Mesendoderm (in vitro differentiated cells): ENCODE measurements around the gene GOLGA8B.
"Not testable (repeated sequence)": the region's sequence is repeated elsewhere in the genome, so short reads cannot be mapped to it uniquely, and the experiment has no call there.

Experiments used
- DNase-seq: peaks from one replicate; pipeline ENCODE4 v3.0.0; 2013
- H2AK5ac ChIP-seq: 2 replicates; pipeline ENCODE4 v1.6.1; 2013; ENCODE audit warnings: low read length, inconsistent platforms
- H2BK120ac ChIP-seq: 2 replicates; pipeline ENCODE4 v1.6.1; 2013; ENCODE audit warnings: low read depth, mild to moderate bottlenecking, low read length, moderate library complexity, mixed read lengths
- H2BK15ac ChIP-seq: replicated peaks from 2 replicates; pipeline ENCODE4 v1.6.1; 2013; ENCODE audit warnings: low read depth, mild to moderate bottlenecking, moderate library complexity
- H2BK5ac ChIP-seq: 2 replicates; pipeline ENCODE4 v1.6.1; 2013; ENCODE audit warnings: low read length, inconsistent platforms
- H3K18ac ChIP-seq: 2 replicates; pipeline ENCODE4 v1.6.1; 2013; ENCODE audit warnings: mild to moderate bottlenecking, low read length, mixed read lengths
- H3K23ac ChIP-seq: one replicate; pipeline ENCODE4 v1.6.1; 2013; ENCODE audit warnings: low read length
- H3K27ac ChIP-seq: 2 replicates; pipeline ENCODE4 v1.5.1; 2013; ENCODE audit warnings: low read depth, mild to moderate bottlenecking, inconsistent platforms, low read length, moderate library complexity
- H3K27me3 ChIP-seq: 2 replicates; pipeline ENCODE4 v1.6.1; 2013; ENCODE audit warnings: low read length, control low read depth, mild to moderate bottlenecking, inconsistent platforms; ENCODE audit not compliant: insufficient read depth, poor library complexity
- H3K36me3 ChIP-seq: 2 replicates; pipeline ENCODE4 v1.6.1; 2013; ENCODE audit warnings: low read length, inconsistent platforms; ENCODE audit not compliant: control insufficient read depth, insufficient read depth
- H3K4ac ChIP-seq: one replicate; pipeline ENCODE4 v1.6.1; 2013; ENCODE audit warnings: low read depth, mild to moderate bottlenecking, low read length, moderate library complexity
- H3K4me1 ChIP-seq: 2 replicates; pipeline ENCODE4 v1.6.1; 2013; ENCODE audit warnings: low read depth, low read length, inconsistent platforms; ENCODE audit not compliant: control insufficient read depth
- H3K4me2 ChIP-seq: 2 replicates; pipeline ENCODE4 v1.6.1; 2013; ENCODE audit warnings: low read length
- H3K4me3 ChIP-seq: 2 replicates; pipeline ENCODE4 v1.5.1; 2013; ENCODE audit warnings: mild to moderate bottlenecking, low read length
- H3K56ac ChIP-seq: one replicate; pipeline ENCODE4 v1.6.1; 2013; ENCODE audit warnings: low read length
- H3K79me1 ChIP-seq: 2 replicates; pipeline ENCODE4 v1.6.1; 2013; ENCODE audit warnings: low read length, inconsistent platforms
- H3K79me2 ChIP-seq: 2 replicates; pipeline ENCODE4 v1.6.1; 2013; ENCODE audit warnings: mild to moderate bottlenecking, low read length; ENCODE audit not compliant: control insufficient read depth, insufficient read depth
- H3K9ac ChIP-seq: 2 replicates; pipeline ENCODE4 v1.6.1; 2013; ENCODE audit warnings: low read length, inconsistent platforms
- H4K5ac ChIP-seq: one replicate; pipeline ENCODE4 v1.6.1; 2013; ENCODE audit warnings: low read length
- H4K8ac ChIP-seq: one replicate; pipeline ENCODE4 v1.6.1; 2013; ENCODE audit warnings: low read depth, mild to moderate bottlenecking, control low read depth, low read length, moderate library complexity
- WGBS: extraction: QIAGEN DNeasy Blood & Tissue Kit; methylation state at CpG from one replicate; pipeline ENCODE4 v1.1.7; 2013; ENCODE audit warnings: low lambda C conversion rate, missing lambda C conversion rate; ENCODE audit not compliant: insufficient coverage; ENCODE audit errors: extremely low coverage; 5-methylcytosine and 5-hydroxymethylcytosine counted together

GOLGA8B gene

DNA sequence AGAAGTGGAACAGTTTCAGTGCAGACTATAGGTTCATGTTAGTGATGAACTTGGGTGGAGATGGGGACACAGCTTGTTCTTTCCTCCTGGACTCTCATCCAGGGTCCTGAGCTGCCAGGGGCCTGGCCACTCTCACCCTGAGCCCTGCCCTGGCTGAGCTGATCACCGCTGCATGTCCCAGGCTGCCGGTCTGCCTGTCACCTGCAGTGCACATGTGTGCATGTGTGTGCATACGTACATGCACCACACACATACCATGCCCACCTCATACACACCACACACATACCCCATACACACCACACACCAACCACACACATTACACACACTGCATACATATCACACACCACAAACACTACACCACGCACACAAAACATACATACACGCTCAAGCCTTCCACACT lies 29.3 kb downstream of the GOLGA8B start:
- H3K56ac ChIP-seq, H3K23ac ChIP-seq, H4K8ac ChIP-seq, H3K27ac ChIP-seq, H3K4me1 ChIP-seq, H3K4ac ChIP-seq, H3K36me3 ChIP-seq, DNase-seq, H2BK120ac ChIP-seq, H3K4me2 ChIP-seq, H3K9ac ChIP-seq, H3K18ac ChIP-seq, H2BK5ac ChIP-seq, H3K27me3 ChIP-seq, H3K79me2 ChIP-seq, H2AK5ac ChIP-seq, H3K4me3 ChIP-seq, H4K5ac ChIP-seq, H2BK15ac ChIP-seq, H3K79me1 ChIP-seq: not testable (repeated sequence)
- no CpG with 5 or more reads among the region's 5 CpGs for WGBS

DNA sequence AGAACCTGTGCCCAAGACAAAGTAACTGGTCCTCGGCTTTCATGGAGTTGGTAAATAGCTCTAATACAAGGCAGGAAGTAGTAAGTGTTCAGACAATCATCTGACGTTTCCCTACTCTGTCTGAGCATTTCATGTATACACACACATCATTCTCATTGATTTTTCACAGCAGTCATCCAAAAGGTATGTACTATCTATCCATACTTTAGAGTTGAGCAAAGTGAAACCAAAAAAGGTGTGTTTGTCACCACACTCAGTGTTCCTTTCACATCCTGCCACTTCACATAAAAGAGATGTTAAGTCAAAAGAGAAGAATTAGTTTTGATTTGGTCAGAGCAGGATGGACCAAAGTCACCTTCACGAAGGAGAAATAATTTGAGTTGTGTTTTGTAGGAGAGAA lies 33.3 kb downstream of the GOLGA8B start:
- H3K36me3 ChIP-seq, H4K5ac ChIP-seq, H3K27ac ChIP-seq, H3K4me1 ChIP-seq, H3K27me3 ChIP-seq, H3K79me1 ChIP-seq, H2AK5ac ChIP-seq, H3K4me3 ChIP-seq, H3K56ac ChIP-seq, H2BK120ac ChIP-seq, DNase-seq, H3K4ac ChIP-seq, H2BK15ac ChIP-seq, H3K9ac ChIP-seq, H3K4me2 ChIP-seq, H3K23ac ChIP-seq, H3K79me2 ChIP-seq, H4K8ac ChIP-seq, H2BK5ac ChIP-seq, H3K18ac ChIP-seq: not testable (repeated sequence)
- no CpG with 5 or more reads among the region's 3 CpGs for WGBS

DNA sequence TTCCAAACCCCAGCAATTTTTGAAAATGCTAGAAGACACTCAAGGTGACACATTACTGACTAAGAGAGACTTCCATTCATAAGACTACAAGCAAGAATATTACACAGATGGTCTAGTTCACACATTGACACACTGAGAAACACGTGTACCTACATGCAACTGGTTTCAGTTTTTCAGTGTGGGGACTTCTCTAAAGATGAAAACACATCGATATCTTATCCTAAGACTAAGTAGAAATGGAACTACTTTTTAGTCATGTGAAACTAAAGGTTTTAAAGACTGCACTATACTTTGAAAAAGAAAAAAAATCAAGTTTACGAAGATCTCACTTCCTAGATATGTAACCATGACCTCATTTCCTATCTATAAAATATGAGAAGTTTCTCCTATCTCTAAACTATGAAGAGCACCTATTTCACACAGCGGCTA lies 34.1 kb downstream of the GOLGA8B start:
- not testable (repeated sequence) for H3K27ac ChIP-seq, H3K4me3 ChIP-seq, H3K56ac ChIP-seq, H3K27me3 ChIP-seq, H2AK5ac ChIP-seq, H3K79me1 ChIP-seq, DNase-seq, H3K4me2 ChIP-seq, H3K36me3 ChIP-seq, H3K9ac ChIP-seq, H3K23ac ChIP-seq, H3K4me1 ChIP-seq, H4K8ac ChIP-seq, H3K4ac ChIP-seq, H4K5ac ChIP-seq, H2BK15ac ChIP-seq, H2BK5ac ChIP-seq, H3K18ac ChIP-seq, H2BK120ac ChIP-seq, H3K79me2 ChIP-seq
- no CpG with 5 or more reads among the region's 4 CpGs for whole genome bisulfite sequencing

DNA sequence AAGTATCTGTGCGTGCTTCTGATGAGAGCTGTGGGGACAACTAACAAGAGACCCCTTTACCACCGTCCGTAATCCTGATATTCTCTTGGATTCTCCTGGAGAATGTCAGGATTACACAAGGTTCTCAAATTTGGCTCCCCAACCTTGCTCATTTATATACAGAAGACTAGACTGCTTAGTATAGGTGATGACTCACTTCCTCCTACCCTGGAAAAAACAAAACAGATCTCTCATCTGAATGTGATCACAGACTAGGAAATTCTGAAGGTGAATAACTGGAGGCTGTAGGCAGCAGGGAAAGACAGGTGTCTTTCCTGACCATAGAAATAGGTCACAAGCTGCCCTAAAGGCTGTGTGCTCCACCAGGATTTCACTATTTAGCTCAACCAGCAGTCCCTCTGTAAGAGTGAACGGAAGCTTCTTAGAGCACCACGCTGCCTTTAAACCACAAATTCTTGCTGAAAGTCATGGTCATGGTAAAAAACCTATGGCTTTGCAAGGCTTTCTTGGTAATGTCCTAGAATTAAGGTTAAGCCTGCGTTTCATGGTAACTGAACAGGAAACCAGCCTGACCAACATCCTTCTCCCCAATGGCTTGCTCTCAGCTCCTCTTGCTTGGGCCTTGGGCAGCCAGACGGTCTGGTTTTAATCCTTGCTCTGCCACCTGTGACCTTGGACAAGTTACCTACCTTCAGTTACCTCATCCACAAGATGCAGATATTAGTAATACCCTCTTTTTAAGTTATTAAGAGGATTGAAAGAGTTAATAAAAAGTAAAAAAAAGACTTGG lies 39.4 kb downstream of the GOLGA8B start:
- H2BK120ac ChIP-seq, H3K4me1 ChIP-seq, H3K36me3 ChIP-seq, H2AK5ac ChIP-seq, H3K27me3 ChIP-seq, H3K4me3 ChIP-seq, H3K4ac ChIP-seq, H3K18ac ChIP-seq, H2BK15ac ChIP-seq, DNase-seq, H3K79me1 ChIP-seq, H4K8ac ChIP-seq, H3K23ac ChIP-seq, H4K5ac ChIP-seq, H3K4me2 ChIP-seq, H2BK5ac ChIP-seq, H3K9ac ChIP-seq, H3K56ac ChIP-seq, H3K27ac ChIP-seq, H3K79me2 ChIP-seq: not testable (repeated sequence)
- WGBS = no CpG with 5 or more reads among the region's 7 CpGs

DNA sequence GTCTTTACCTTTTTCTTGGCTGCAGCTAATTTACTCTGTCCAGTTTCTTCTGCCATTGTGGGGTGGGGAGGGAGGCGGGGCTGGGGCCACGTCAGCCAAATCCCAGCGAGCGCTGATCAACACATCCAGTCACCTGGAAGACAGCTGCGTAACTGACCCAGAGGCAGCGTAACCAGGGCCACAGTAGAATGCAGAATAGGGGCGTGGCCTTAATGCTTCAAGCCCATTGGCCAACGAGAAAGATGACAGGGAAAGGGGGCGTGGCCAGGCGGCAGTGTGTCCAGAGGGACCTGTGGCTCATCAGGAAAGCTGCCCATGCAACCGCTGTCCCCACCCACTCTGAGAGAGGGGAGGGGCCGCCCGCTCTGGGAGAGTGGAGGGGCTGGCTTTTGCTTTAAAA lies 47.6 kb downstream of the GOLGA8B start:
- not testable (repeated sequence) for DNase-seq, H3K4me2 ChIP-seq, H2BK5ac ChIP-seq, H3K56ac ChIP-seq, H3K79me1 ChIP-seq, H3K4ac ChIP-seq, H3K4me3 ChIP-seq, H3K4me1 ChIP-seq, H2AK5ac ChIP-seq, H2BK120ac ChIP-seq, H3K27ac ChIP-seq, H4K5ac ChIP-seq, H3K23ac ChIP-seq, H3K9ac ChIP-seq, H3K27me3 ChIP-seq, H3K18ac ChIP-seq, H2BK15ac ChIP-seq, H3K79me2 ChIP-seq, H4K8ac ChIP-seq, H3K36me3 ChIP-seq
- no CpG with 5 or more reads among the region's 13 CpGs for WGBS
